ENCODE measurements around the gene TMEM43. TPM values are rescaled to one million over a fixed set of nuclear protein-coding genes. Genes with fewer than 3 reads are reported as not detected.

Gene TMEM43
- polyA plus RNA-seq, 3 donors, result 55.4 to 69.7 (median 66.7) TPM

DNA sequence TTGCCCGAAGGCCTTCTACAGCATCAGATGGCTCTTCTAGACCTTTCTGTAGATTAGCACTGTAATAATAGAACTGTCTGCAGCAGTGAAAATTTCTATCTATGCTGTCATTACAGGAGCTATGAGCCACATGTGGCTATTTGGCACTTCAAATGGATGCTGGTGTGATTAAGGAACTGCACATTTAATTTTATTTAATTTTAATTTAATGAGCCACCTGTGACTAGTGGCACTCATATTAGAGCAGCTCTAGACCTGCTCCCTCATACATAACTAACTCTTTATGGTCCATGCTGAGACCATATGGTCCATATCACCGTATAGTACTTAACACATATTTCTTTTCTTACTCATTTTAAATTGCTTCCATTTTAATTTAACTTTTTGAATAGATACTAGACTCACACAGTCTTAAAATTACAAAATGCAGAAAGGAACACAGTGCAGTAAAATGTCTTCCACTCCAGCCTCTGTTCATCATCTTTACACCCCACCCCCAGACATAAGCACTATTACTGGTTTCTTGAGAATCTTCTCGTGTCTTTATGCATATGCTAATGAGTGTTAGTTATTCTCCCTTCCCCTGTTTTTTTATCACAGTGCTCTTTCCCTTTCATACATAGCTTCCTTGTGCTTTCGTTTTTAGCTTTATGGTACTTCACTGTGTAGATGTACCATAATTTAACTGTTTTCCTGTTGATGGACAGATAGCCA, 63.3 kb downstream of the TMEM43 start:
- 100% methylated on average over 2 of the region's 4 CpGs for whole genome bisulfite sequencing (ENCODE audit: insufficient coverage)
- Histone ChIP-seq H4K20me1 (ENCODE audit: insufficient read depth, low read length) (no peaks in the 10 kb centered on the region), H3K4me1 (ENCODE audit: control insufficient read depth in 1 of 2, insufficient read depth in 2 of 2, low read length in 2 of 2) (no peaks in the 10 kb centered on the region), H3K27me3 (ENCODE audit: control insufficient read depth in 2 of 2, insufficient read depth in 2 of 2, low read length in 2 of 2) (no peaks in the 10 kb centered on the region), H3K4me3 (replicated peaks in 1 of 3; ENCODE audit: low read depth in 2 of 3, low read length in 3 of 3) (no peak overlapping the region), H3K9me3 (replicated peaks in 1 of 2; ENCODE audit: control insufficient read depth in 1 of 2, insufficient read depth in 1 of 2, low read length in 2 of 2) (no peaks in the 10 kb centered on the region), H3K9ac (ENCODE audit: insufficient read depth, low read length, poor library complexity, severe bottlenecking) (no peak overlapping the region), H3K79me2 (ENCODE audit: insufficient read depth, low read length) (peaks cover 23% of the 10 kb centered on the region), H3K4me2 (replicated peaks; ENCODE audit: extremely low read depth, low read length, poor library complexity, severe bottlenecking) (no peak overlapping the region), H3K36me3 (replicated peaks in 1 of 2; ENCODE audit: control insufficient read depth in 1 of 2, insufficient read depth in 2 of 2, low read length in 2 of 2) (peaks cover 41 to 50% of the 10 kb centered on the region in 2 donors), H2AFZ (ENCODE audit: insufficient read depth, low read depth, low read length, poor library complexity, severe bottlenecking) (no peak overlapping the region), H3K27ac (ENCODE audit: low read depth in 1 of 2, low read length in 2 of 2) (no peak overlapping the region)
- DNase-seq, result no peak
- Mint-ChIP-seq H3K4me1 (peaks cover 6% of the 10 kb centered on the region), H3K27ac (no peak overlapping the region), H3K4me3 (no peak overlapping the region), H3K27me3 (ENCODE audit: low read depth in 3 of 3) (no peaks in the 10 kb centered on the region), H3K36me3 (peaks cover 48 to 71% of the 10 kb centered on the region in 2 donors), H3K9me3 (no peaks in the 10 kb centered on the region)
- TF ChIP-seq, protein P1, sequence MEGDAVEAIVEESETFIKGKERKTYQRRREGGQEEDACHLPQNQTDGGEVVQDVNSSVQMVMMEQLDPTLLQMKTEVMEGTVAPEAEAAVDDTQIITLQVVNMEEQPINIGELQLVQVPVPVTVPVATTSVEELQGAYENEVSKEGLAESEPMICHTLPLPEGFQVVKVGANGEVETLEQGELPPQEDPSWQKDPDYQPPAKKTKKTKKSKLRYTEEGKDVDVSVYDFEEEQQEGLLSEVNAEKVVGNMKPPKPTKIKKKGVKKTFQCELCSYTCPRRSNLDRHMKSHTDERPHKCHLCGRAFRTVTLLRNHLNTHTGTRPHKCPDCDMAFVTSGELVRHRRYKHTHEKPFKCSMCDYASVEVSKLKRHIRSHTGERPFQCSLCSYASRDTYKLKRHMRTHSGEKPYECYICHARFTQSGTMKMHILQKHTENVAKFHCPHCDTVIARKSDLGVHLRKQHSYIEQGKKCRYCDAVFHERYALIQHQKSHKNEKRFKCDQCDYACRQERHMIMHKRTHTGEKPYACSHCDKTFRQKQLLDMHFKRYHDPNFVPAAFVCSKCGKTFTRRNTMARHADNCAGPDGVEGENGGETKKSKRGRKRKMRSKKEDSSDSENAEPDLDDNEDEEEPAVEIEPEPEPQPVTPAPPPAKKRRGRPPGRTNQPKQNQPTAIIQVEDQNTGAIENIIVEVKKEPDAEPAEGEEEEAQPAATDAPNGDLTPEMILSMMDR (IDR thresholded peaks at IDR 0.05), result no peak
- intact Hi-C loops (cut with micrococcal nuclease), result no loop called here

Other genes starting within 250 kb of the TMEM43 start
- not detected for gene WNT7A, start 245.0 kb upstream of the TMEM43 start, polyA plus RNA-seq
- gene CHCHD4, start 182 bp upstream of the TMEM43 start, polyA plus RNA-seq, result 10 to 100 TPM in 2 of 3 donors, 1 to 10 TPM in 1; 6.5 to 13.8 (median 13.6) TPM
- 10 to 100 TPM; 13.4 to 22.0 (median 15.5) TPM for gene XPC, start 53.5 kb downstream of the TMEM43 start, polyA plus RNA-seq
- gene LSM3, start 53.8 kb downstream of the TMEM43 start, polyA plus RNA-seq, result 10 to 100 TPM in 2 of 3 donors, 1 to 10 TPM in 1; 4.1 to 23.2 (median 19.8) TPM

All from CD14-positive monocyte (primary cell).